ENCODE results near the gene XIRP1.

Gene XIRP1

GRCh38 chr3:39150803-39151631, 41.4 kb downstream of the XIRP1 start:
- CTCF ChIA-PET = interaction anchor here (0.7 to 9.0 kb wide), 3 partner anchors 20 to 137 kb away, joined by 3 to 49 read pairs (median 7); no protein-coding TSS in a partner anchor
- POLR2A ChIA-PET = interaction anchor here (0.5 to 0.6 kb wide), 2 partner anchors 41 to 106 kb away, joined by 3 read pairs; partner anchors contain the start of gene XIRP1
- TF ChIP-seq CTCF (IDR thresholded peaks at IDR 0.05; ENCODE audit: control extremely low read depth, extremely low read depth, low read depth, missing control alignments) = no peak
- DNase-seq (ENCODE audit: extremely low spot score) = no peak

GRCh38 chr3:39150148-39150802, 42.1 kb downstream of the XIRP1 start:
- ChIA-PET CTCF (interaction anchor here (0.8 to 9.0 kb wide), 7 partner anchors 9 to 138 kb away, joined by 3 to 49 read pairs (median 4); no protein-coding TSS in a partner anchor), POLR2A (interaction anchor here (0.6 to 1.1 kb wide), 3 partner anchors 106 to 257 kb away, joined by 3 to 4 read pairs (median 3); partner anchors contain the start of gene RPSA)
- DNase-seq (ENCODE audit: extremely low spot score) = no peak
- TF ChIP-seq CTCF (IDR thresholded peaks at IDR 0.05; ENCODE audit: control extremely low read depth, extremely low read depth, low read depth, missing control alignments) = no peak

GRCh38 chr3:39149498-39150147, 42.8 kb downstream of the XIRP1 start:
- TF ChIP-seq CTCF (IDR thresholded peaks at IDR 0.05; ENCODE audit: control extremely low read depth, extremely low read depth, low read depth, missing control alignments) = no peak
- ChIA-PET POLR2A (interaction anchor here (0.6 to 1.1 kb wide), 5 partner anchors 9 to 257 kb away, joined by 3 to 4 read pairs (median 3); partner anchors contain the start of gene RPSA), CTCF (interaction anchor here (0.8 to 9.0 kb wide), 8 partner anchors 8 to 139 kb away, joined by 3 to 49 read pairs (median 4); no protein-coding TSS in a partner anchor)
- DNase-seq (ENCODE audit: extremely low spot score) = no peak

GRCh38 chr3:39149059-39149455, 43.3 kb downstream of the XIRP1 start:
- POLR2A ChIA-PET = interaction anchor here (0.6 to 1.1 kb wide), 5 partner anchors 9 to 258 kb away, joined by 3 to 4 read pairs (median 3); partner anchors contain the start of gene RPSA
- no peak for DNase-seq (ENCODE audit: extremely low spot score)
- no peak for TF ChIP-seq CTCF (IDR thresholded peaks at IDR 0.05; ENCODE audit: control extremely low read depth, extremely low read depth, low read depth, missing control alignments)
- CTCF ChIA-PET = interaction anchor here (0.9 to 9.0 kb wide), 7 partner anchors 9 to 139 kb away, joined by 3 to 49 read pairs (median 3); no protein-coding TSS in a partner anchor

- POLR2A ChIA-PET = interaction anchor here (0.6 to 0.8 kb wide), 3 partner anchors 10 to 136 kb away, joined by 3 read pairs; no protein-coding TSS in a partner anchor
- no peak for DNase-seq (ENCODE audit: extremely low spot score)
- no peak for TF ChIP-seq CTCF (IDR thresholded peaks at IDR 0.05; ENCODE audit: control extremely low read depth, extremely low read depth, low read depth, missing control alignments)
- CTCF ChIA-PET = interaction anchor here (0.9 to 9.0 kb wide), 4 partner anchors 9 to 140 kb away, joined by 3 to 49 read pairs (median 4); no protein-coding TSS in a partner anchor
Measured at GRCh38 chr3:39148435-39149058, 43.8 kb downstream of the XIRP1 start.

All from GM10248 (cell line).